HepG2 (cell line): Measurements from ENCODE around the gene MPPE1. TPM values are rescaled to one million over a fixed set of nuclear protein-coding genes. Genes with fewer than 3 reads are reported as not detected.

ENCODE experiments used
- ATAC-seq: fragments of 200-7000 bp; cut with Tn5 transposase; 3 replicates; pipeline ENCODE4 v1.9.1; 2020; ENCODE audit warnings: mild to moderate bottlenecking, moderate library complexity
- BruUV-seq: library from RNA; stranded (reverse); fragments of 400-500 nt; replicated peaks from 2 replicates; lab custom pipeline; 2021; lab: Mats Ljungman, UMichigan
- CTCF ChIA-PET: fragments of 300-600 bp; formaldehyde crosslinking; extraction: SDS; loops from one replicate; lab custom pipeline; 2021; ENCODE audit warnings: low total read pairs, inconsistent platforms, low intra/inter-chr PET ratio; lab: Yijun Ruan, JAX
- POLR2A ChIA-PET: fragments of 350-600 bp; sonication (Branson Sonifier 250); formaldehyde crosslinking; loops from one replicate; lab custom pipeline; 2020; ENCODE audit warnings: antibody characterized with exemption, inconsistent platforms; lab: Yijun Ruan, JAX
- DNase-seq: peaks from one replicate; pipeline ENCODE4 v3.0.0-alpha.2; 2015; ENCODE audit warnings: low spot score
- FAIRE-seq: peaks from 3 replicates; lab custom pipeline; 2011; peaks lifted over from hg19 to GRCh38; lab: Jason Lieb, UNC
- H2AFZ ChIP-seq: one replicate; pipeline ENCODE4 v1.6.1; 2011; ENCODE audit warnings: low read length, inconsistent platforms
- H3K27ac ChIP-seq: fragments of 300-600 bp; 3 replicates; pipeline ENCODE4 v1.8.0; 2011; ENCODE audit warnings: mixed run types, mild to moderate bottlenecking, mixed read lengths, low read length, inconsistent platforms; ENCODE audit not compliant: insufficient read depth; ENCODE audit errors: extremely low read length
- H3K27me3 ChIP-seq, 2 experiments: fragments of 200-600 bp in 1 of 2; 2 replicates in 1 of 2; 3 replicates in 1 of 2; pipeline versions ENCODE4 v1.6.0 to v1.8.0; 2011; ENCODE audit warnings: low read length in 2 of 2, mild to moderate bottlenecking in 2 of 2, moderate library complexity in 2 of 2, inconsistent platforms in 1 of 2; ENCODE audit not compliant: insufficient read depth in 2 of 2, control insufficient read depth in 1 of 2
- H3K36me3 ChIP-seq, 2 experiments: fragments of 200-600 bp in 1 of 2; replicated peaks in 1 of 2; 2 replicates in 1 of 2; 3 replicates in 1 of 2; pipeline versions ENCODE4 v1.5.1 to v1.8.0; 2011; ENCODE audit warnings: low read length in 2 of 2, inconsistent platforms in 1 of 2; ENCODE audit not compliant: insufficient read depth in 2 of 2, control insufficient read depth in 1 of 2
- H3K4me1 ChIP-seq: 2 replicates; pipeline ENCODE4 v1.5.1; 2012; ENCODE audit warnings: low read length, inconsistent platforms; ENCODE audit not compliant: insufficient read depth
- H3K4me2 ChIP-seq: 2 replicates; pipeline ENCODE4 v1.6.0; 2011; ENCODE audit warnings: low read depth, low read length, inconsistent platforms
- H3K4me3 ChIP-seq, 3 experiments: fragments of 200-600 bp in 1 of 3; sonication (generic), shearing (Covaris generic) in 1 of 3; replicated peaks in 1 of 3; 2 replicates each; pipeline ENCODE4 v1.5.1; 2011 to 2016; ENCODE audit warnings: low read length in 3 of 3, inconsistent platforms in 2 of 3, low read depth in 2 of 3, mild to moderate bottlenecking in 2 of 3, control low read depth in 1 of 3, mixed read lengths in 1 of 3; ENCODE audit not compliant: insufficient read depth in 1 of 3
- H3K79me2 ChIP-seq: one replicate; pipeline ENCODE4 v1.6.1; 2011; ENCODE audit warnings: low read length, inconsistent platforms; ENCODE audit not compliant: insufficient read depth
- H3K9ac ChIP-seq: 2 replicates; pipeline ENCODE4 v1.6.0; 2011; ENCODE audit warnings: mild to moderate bottlenecking, low read depth, low read length, inconsistent platforms; ENCODE audit not compliant: insufficient read depth
- H3K9me3 ChIP-seq: 2 replicates; pipeline ENCODE4 v1.5.1; 2012; ENCODE audit warnings: mild to moderate bottlenecking, low read length
- H4K20me1 ChIP-seq: 2 replicates; pipeline ENCODE4 v1.6.0; 2011; ENCODE audit warnings: inconsistent platforms, mild to moderate bottlenecking, low read length, moderate library complexity; ENCODE audit not compliant: insufficient read depth
- AGO2 ChIP-seq: fragments of 200-400 bp; formaldehyde crosslinking; optimal IDR thresholded peaks from 2 replicates; pipeline ENCODE3; 2017; ENCODE audit warnings: mild to moderate bottlenecking, low read depth, low read length, moderate library complexity
- ELF1 ChIP-seq: sonication (generic); formaldehyde crosslinking; IDR thresholded peaks from 2 replicates; pipeline ENCODE4 v1.4.0; 2020; ENCODE audit warnings: missing genetic modification reagents
- EZH2 ChIP-seq: conservative IDR thresholded peaks from 2 replicates; pipeline ENCODE4 v1.6.1; 2012; ENCODE audit warnings: mild to moderate bottlenecking, low read depth, low read length, moderate library complexity
- ISX ChIP-seq: sonication (generic); formaldehyde crosslinking; conservative IDR thresholded peaks from 2 replicates; pipeline ENCODE4 v1.5.0; 2020; ENCODE audit warnings: missing genetic modification reagents
- MEIS1 ChIP-seq: sonication (generic); formaldehyde crosslinking; IDR thresholded peaks from 2 replicates; pipeline ENCODE4 v1.9.0; 2021; ENCODE audit warnings: mild to moderate bottlenecking, missing genetic modification reagents, moderate library complexity, borderline replicate concordance
- NCOA1 ChIP-seq: sonication (generic); formaldehyde crosslinking; IDR thresholded peaks from 2 replicates; pipeline ENCODE4 v1.9.0; 2021; ENCODE audit warnings: missing genetic modification reagents
- PRMT3 ChIP-seq: sonication (generic); formaldehyde crosslinking; IDR thresholded peaks from 2 replicates; pipeline ENCODE4 v1.8.1; 2022; ENCODE audit warnings: low read depth, mild to moderate bottlenecking, moderate library complexity, missing genetic modification reagents, borderline replicate concordance
- SOX5 ChIP-seq: IDR thresholded peaks from 2 replicates; pipeline ENCODE4 v1.6.1; 2016; ENCODE audit warnings: borderline replicate concordance
- SRF ChIP-seq: IDR thresholded peaks from 2 replicates; pipeline ENCODE4 v1.6.1; 2011; ENCODE audit warnings: mild to moderate bottlenecking, low read depth, low read length, moderate library complexity
- SUZ12 ChIP-seq: fragments of 150-350 bp; IDR thresholded peaks from 2 replicates; pipeline ENCODE4 v1.6.1; 2014; ENCODE audit warnings: low read depth, low read length
- ZMYM3 ChIP-seq: sonication (generic); formaldehyde crosslinking; IDR thresholded peaks from 2 replicates; pipeline ENCODE4 v1.5.1; 2020; ENCODE audit warnings: mild to moderate bottlenecking, missing genetic modification reagents
- ZNF605 ChIP-seq: sonication (generic); formaldehyde crosslinking; IDR thresholded peaks from 2 replicates; pipeline ENCODE4 v1.8.0; 2022; ENCODE audit warnings: mild to moderate bottlenecking, missing genetic modification reagents
- ZZZ3 ChIP-seq: sonication (generic); formaldehyde crosslinking; IDR thresholded peaks from 2 replicates; pipeline ENCODE4 v1.4.0; 2020; ENCODE audit warnings: missing genetic modification reagents, mild to moderate bottlenecking, borderline replicate concordance
- WGBS: methylation state at CpG from one replicate; pipeline ENCODE4 v1.1.6; 2017; ENCODE audit warnings: low lambda C conversion rate; 5-methylcytosine and 5-hydroxymethylcytosine counted together
- in situ Hi-C: cut with HindIII; loops from 2 replicates; pipeline ENCODE4 v1.10.0; 2017; ENCODE audit warnings: low pct_unique_long_range_greater_than_20kb; ENCODE audit not compliant: extremely low pct_ligation_motif_present
- intact Hi-C: fragments of 100-400 bp; cut with micrococcal nuclease; formaldehyde crosslinking; loops from one replicate; pipeline ENCODE4 v1.10.0; 2022; ENCODE audit not compliant: unreplicated experiment
- polyA plus RNA-seq, 8 experiments: library from polyadenylated mRNA; depleted of rRNA in 3 of 8; stranded (reverse) in 7 of 8; unstranded in 1 of 8; fragments of >200 nt; fragmentation: Illumina TruSeq in 4 of 8; extraction: Trizol in 4 of 8; gene quantifications; 2 replicates each; pipeline versions ENCODE4 v1.2.1 to v1.2.3, GENCODE V29; 2011 to 2016; ENCODE audit warnings: low read depth in 4 of 8, missing spikeins in 1 of 8, mixed read lengths in 1 of 8; ENCODE audit not compliant: insufficient read depth in 1 of 8
- total RNA-seq, 5 experiments: library from RNA; depleted of rRNA; stranded (reverse); fragments of >200 nt; fragmentation: Illumina TruSeq; extraction: Trizol; gene quantifications; 2 replicates each; pipeline ENCODE4 v1.2.3, GENCODE V29; 2016; ENCODE audit warnings: low read depth in 1 of 5
- TF ChIP-seq, protein P1 (sequence below), 2 experiments: fragments of 450-650 bp in 1 of 2; sonication (generic) in 1 of 2; formaldehyde crosslinking in 1 of 2; IDR thresholded peaks; 2 replicates each; pipeline versions ENCODE4 v1.6.1 to v1.8.0; 2016 to 2022; ENCODE audit warnings: antibody characterized with exemption in 1 of 2, mild to moderate bottlenecking in 1 of 2, missing genetic modification reagents in 1 of 2

Gene MPPE1
- total and polyA plus RNA-seq, 2 of the 13 experiments (the other 11 are each of a cell fraction or from before 2014, with no cell fraction given): 9.6 to 11.9 TPM

DNA sequence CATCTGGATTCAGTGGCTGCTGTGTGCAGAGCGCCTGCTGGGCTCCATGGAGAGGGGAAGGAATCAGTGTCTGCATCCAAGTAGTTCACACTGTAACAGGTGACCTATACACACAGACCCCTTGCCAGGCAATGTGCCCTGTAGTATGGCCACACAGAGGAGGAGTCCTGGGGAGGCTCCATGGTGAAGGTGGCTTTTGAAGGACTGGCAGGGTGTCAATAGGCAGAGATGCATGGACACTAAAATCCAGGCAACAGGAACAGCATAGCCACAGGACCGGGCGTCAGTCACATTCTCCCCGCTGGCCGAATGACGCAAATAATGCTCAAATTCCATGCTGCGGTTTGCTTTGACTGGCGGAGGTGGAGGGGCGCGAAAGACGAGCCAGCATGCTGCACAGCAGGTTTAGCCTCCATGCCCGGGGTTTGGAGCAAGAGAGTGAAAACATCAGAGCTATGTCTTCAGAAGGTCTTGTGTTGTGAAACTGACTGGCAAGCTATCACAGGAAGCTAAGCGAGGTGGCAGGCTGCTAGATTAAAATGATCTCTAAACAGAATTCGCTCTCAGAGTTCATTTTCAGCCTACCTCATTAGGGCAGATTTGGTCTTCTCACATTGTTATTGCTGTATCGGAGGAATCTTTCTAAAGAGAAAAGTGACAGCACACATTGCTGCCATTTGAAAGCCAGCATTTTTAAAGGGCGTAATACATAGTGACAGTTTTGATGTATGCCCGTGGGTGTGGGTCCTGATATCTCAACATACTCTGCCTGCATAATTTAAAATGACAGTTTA, 58.1 kb downstream of the MPPE1 start:
- intact Hi-C loops: loop anchor here (10.0 kb wide), 2 partner anchors 55 to 145 kb away; partner anchors contain the start of gene MPPE1
- H3K4me2 ChIP-seq: peak overlapping the region; percentile 96
- peaks cover 27% of the 10 kb centered on the region for H3K79me2 ChIP-seq
- ATAC-seq: peak; percentile 80
- peak overlapping the region; percentile 76 for H3K27ac ChIP-seq
- FAIRE-seq: peak; percentile 64
- H3K9me3 ChIP-seq: no peaks in the 10 kb centered on the region
- peak overlapping the region; percentile 91 for H3K9ac ChIP-seq
- in situ Hi-C loops: no loop called here
- DNase-seq: peak; percentile 76
- BruUV-seq: no TSS peak
- H3K4me1 ChIP-seq: peaks cover 37% of the 10 kb centered on the region
- no peaks in the 10 kb centered on the region for H4K20me1 ChIP-seq
- ChIA-PET POLR2A (interaction anchor here (1.0 to 2.4 kb wide), 3 partner anchors 10 to 145 kb away, joined by 3 to 16 read pairs (median 6); no protein-coding TSS in a partner anchor), CTCF (no interaction called here)
- no peaks in the 10 kb centered on the region for H3K36me3 ChIP-seq
- no peaks in the 10 kb centered on the region; a peak in 2 of 5 replicates for H3K27me3 ChIP-seq
- peak overlapping the region; percentile 68 to 93 (median 83) for H3K4me3 ChIP-seq
- 5% methylated on average over 13 of the region's 17 CpGs for WGBS
- H2AFZ ChIP-seq: peak overlapping the region; percentile 91
- TF ChIP-seq ISX (no peak), SRF (no peak), ZZZ3 (CRISPR knock-in tag) (no peak), ZNF605 (CRISPR knock-in tag) (no peak), SUZ12 (no peak), ZMYM3 (peak; percentile 51; the same call in 1 of the 2 replicates), AGO2 (no peak), EZH2 (no peak), MEIS1 (no peak), ELF1 (CRISPR knock-in tag) (no peak), SOX5 (CRISPR knock-in tag) (no peak), PRMT3 (no peak), NCOA1 (no peak)
- TF ChIP-seq, protein P1, sequence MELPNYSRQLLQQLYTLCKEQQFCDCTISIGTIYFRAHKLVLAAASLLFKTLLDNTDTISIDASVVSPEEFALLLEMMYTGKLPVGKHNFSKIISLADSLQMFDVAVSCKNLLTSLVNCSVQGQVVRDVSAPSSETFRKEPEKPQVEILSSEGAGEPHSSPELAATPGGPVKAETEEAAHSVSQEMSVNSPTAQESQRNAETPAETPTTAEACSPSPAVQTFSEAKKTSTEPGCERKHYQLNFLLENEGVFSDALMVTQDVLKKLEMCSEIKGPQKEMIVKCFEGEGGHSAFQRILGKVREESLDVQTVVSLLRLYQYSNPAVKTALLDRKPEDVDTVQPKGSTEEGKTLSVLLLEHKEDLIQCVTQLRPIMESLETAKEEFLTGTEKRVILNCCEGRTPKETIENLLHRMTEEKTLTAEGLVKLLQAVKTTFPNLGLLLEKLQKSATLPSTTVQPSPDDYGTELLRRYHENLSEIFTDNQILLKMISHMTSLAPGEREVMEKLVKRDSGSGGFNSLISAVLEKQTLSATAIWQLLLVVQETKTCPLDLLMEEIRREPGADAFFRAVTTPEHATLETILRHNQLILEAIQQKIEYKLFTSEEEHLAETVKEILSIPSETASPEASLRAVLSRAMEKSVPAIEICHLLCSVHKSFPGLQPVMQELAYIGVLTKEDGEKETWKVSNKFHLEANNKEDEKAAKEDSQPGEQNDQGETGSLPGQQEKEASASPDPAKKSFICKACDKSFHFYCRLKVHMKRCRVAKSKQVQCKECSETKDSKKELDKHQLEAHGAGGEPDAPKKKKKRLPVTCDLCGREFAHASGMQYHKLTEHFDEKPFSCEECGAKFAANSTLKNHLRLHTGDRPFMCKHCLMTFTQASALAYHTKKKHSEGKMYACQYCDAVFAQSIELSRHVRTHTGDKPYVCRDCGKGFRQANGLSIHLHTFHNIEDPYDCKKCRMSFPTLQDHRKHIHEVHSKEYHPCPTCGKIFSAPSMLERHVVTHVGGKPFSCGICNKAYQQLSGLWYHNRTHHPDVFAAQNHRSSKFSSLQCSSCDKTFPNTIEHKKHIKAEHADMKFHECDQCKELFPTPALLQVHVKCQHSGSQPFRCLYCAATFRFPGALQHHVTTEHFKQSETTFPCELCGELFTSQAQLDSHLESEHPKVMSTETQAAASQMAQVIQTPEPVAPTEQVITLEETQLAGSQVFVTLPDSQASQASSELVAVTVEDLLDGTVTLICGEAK (IDR thresholded peaks at IDR 0.05): no peak
- TF ChIP-seq, protein P1 (CRISPR knock-in tag; IDR thresholded peaks at IDR 0.05): no peak
